NCI-H510A (cell line): ENCODE data around the gene ARHGEF39.

Experiments
- DNase-seq: peaks from one replicate; lab custom pipeline; 2025; lab: John Stamatoyannopoulos, UW

ARHGEF39 gene

GRCh38 chr9:35691334-35691650 is 26.3 kb upstream of the ARHGEF39 start:
- no peak for DNase-seq

- peak; percentile 29 for DNase-seq
Measured at GRCh38 chr9:35690614-35691333, 25.8 kb upstream of the ARHGEF39 start.

GRCh38 chr9:35690294-35690613 is 25.3 kb upstream of the ARHGEF39 start:
- no peak for DNase-seq

GRCh38 chr9:35689542-35690293 is 24.7 kb upstream of the ARHGEF39 start, which contains the start of gene TPM2:
TSS of gene TPM2 (minus strand) at chr9:35689925. CDS start at chr9:35689817, 108 bp downstream.
- no peak for DNase-seq

GRCh38 chr9:35688558-35689541 is 23.9 kb upstream of the ARHGEF39 start:
- DNase-seq: no peak

GRCh38 chr9:35687972-35688557 is 23.1 kb upstream of the ARHGEF39 start:
- DNase-seq: no peak

GRCh38 chr9:35687306-35687705 is 22.3 kb upstream of the ARHGEF39 start:
- no peak for DNase-seq

- DNase-seq: no peak
Measured at GRCh38 chr9:35686222-35687203, 21.5 kb upstream of the ARHGEF39 start.

- DNase-seq: no peak
Measured at GRCh38 chr9:35685506-35685905, 20.5 kb upstream of the ARHGEF39 start.

- no peak for DNase-seq
Measured at GRCh38 chr9:35684921-35685320, 19.9 kb upstream of the ARHGEF39 start.

GRCh38 chr9:35683323-35683722 is 18.3 kb upstream of the ARHGEF39 start:
- DNase-seq: no peak

- no peak for DNase-seq
Measured at GRCh38 chr9:35682520-35683315, 17.7 kb upstream of the ARHGEF39 start.

GRCh38 chr9:35682051-35682450 is 17.1 kb upstream of the ARHGEF39 start:
- no peak for DNase-seq

- DNase-seq: no peak
Measured at GRCh38 chr9:35681341-35682002, 16.5 kb upstream of the ARHGEF39 start.

- DNase-seq: no peak
Measured at GRCh38 chr9:35680331-35681105, 15.5 kb upstream of the ARHGEF39 start.

GRCh38 chr9:35679766-35680330 is 14.9 kb upstream of the ARHGEF39 start:
- no peak for DNase-seq

GRCh38 chr9:35679091-35679490 is 14.1 kb upstream of the ARHGEF39 start:
- DNase-seq: no peak

GRCh38 chr9:35675732-35676392 is 10.9 kb upstream of the ARHGEF39 start:
- no peak for DNase-seq
